ENCODE results near the gene CEP170B. TPM values are rescaled to one million over a fixed set of nuclear protein-coding genes. Genes with fewer than 3 reads are reported as not detected.

CEP170B gene
- total and polyA plus RNA-seq, 2 of the 8 experiments (the other 6 are each of a cell fraction or from before 2014, with no cell fraction given): 9.1 to 33.8 TPM

GRCh38 chr14:104933746-104934733 lies 69.0 kb downstream of the CEP170B start (continued):
- TF ChIP-seq CHD7 (IDR thresholded peaks at IDR 0.05; ENCODE audit: insufficient replicate concordance, low read length) (no peak), SIX5 (IDR thresholded peaks at IDR 0.05; ENCODE audit: low read depth, low read length) (no peak), BACH1 (IDR thresholded peaks at IDR 0.05; ENCODE audit: low read length) (no peak), EP300 (IDR thresholded peaks at IDR 0.05; ENCODE audit: borderline replicate concordance in 1 of 2, low read depth in 2 of 2, low read length in 2 of 2) (no peak), BRCA1 (IDR thresholded peaks at IDR 0.05; ENCODE audit: low read depth, low read length) (no peak), CHD1 (IDR thresholded peaks at IDR 0.05; ENCODE audit: low read depth, low read length) (no peak), PHF8 (conservative IDR thresholded peaks at IDR 0.05; ENCODE audit: low read depth, low read length) (no peak), RNF2 (IDR thresholded peaks at IDR 0.05; ENCODE audit: borderline replicate concordance, low read depth, low read length, missing control alignments, poor library complexity, severe bottlenecking) (no peak), TCF12 (IDR thresholded peaks at IDR 0.05; ENCODE audit: low read depth, low read length) (no peak)

Data from H1 (cell line).